ENCODE measurements around the gene RAB24. TPM values are rescaled to one million over a fixed set of nuclear protein-coding genes. Genes with fewer than 3 reads are reported as not detected.

Gene RAB24
- total and polyA plus RNA-seq, 2 experiments from 2014 or later: 27.1 to 27.7 TPM

DNA sequence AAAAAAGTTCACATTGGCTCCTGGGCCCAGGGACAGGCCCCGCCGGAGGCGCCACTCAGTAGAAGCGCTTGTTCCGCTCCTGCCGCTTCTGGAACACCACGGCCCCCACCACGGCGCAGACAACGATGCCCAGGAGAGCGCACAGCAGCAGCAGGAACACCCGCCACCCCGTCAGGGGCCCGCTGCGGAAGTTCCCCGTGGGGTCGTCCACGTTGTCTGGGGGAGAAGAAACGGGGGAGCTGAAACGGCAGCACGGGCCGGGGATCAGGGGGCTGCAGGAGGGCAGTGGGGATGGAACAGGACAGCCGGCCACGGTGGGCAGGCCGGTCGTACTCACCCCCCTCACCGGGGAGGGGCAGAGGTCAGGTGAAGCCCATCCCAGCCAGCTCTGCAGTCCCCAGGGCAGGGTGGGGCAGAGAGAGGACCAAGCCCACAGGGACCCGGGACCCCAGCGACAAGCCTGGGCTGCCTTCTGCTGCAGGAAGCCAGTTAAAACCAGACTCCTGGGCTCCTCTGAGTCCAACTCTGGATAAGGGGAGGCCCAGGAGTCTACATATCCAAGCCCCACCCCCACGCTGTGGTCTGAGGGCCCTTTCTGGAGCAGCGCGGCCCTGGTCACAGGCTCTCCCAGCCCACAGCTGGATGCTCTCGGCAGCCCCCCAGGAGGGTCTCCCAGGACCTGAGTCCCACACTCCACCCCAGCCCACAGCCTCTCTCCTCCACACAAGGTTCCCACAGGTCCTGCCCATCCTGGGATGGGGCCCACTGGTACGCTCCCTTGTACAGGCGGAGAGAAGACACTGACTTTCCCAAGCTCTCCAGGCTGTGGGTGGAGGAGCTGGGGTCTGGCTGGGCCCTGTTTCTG, 28.7 kb upstream of the RAB24 start:
- DNase-seq (ENCODE audit: low spot score): no peak
- Histone ChIP-seq H3K9me2 (ENCODE audit: insufficient read depth) (no peaks in the 10 kb centered on the region), H3F3A (replicated peaks; ENCODE audit: low read depth) (no peaks in the 10 kb centered on the region), H3K36me3 (ENCODE audit: insufficient read depth) (peaks cover 5% of the 10 kb centered on the region; the same call in 1 of the 2 replicates), H3K4me2 (no peak overlapping the region), H3K79me2 (replicated peaks; ENCODE audit: insufficient read depth) (0 out of 2 replicates have a peak, but pooled peaks cover 2% of the 10 kb centered on the region), H2AFZ (no peak overlapping the region), H3K4me3 (no peak overlapping the region), H3K27me3 (ENCODE audit: insufficient read depth) (no peaks in the 10 kb centered on the region), H4K20me1 (replicated peaks; ENCODE audit: insufficient read depth) (peaks cover 3% of the 10 kb centered on the region; the same call in 1 of the 2 replicates), H3K4me1 (ENCODE audit: insufficient read depth) (no peaks in the 10 kb centered on the region; the same call in 1 of the 2 replicates), H3K27ac (ENCODE audit: low read depth) (no peak overlapping the region)
- Mint-ChIP-seq H3K27me3 (ENCODE audit: insufficient read depth, low read depth, poor library complexity) (peaks cover 10% of the 10 kb centered on the region), H3K36me3 (ENCODE audit: low read depth) (peaks cover 51% of the 10 kb centered on the region), H3K27ac (no peak overlapping the region), H3K4me3 (no peak overlapping the region), H3K4me1 (peaks cover 12% of the 10 kb centered on the region), H3K9me3 (no peaks in the 10 kb centered on the region)
- no peak for TF ChIP-seq NANOG (IDR thresholded peaks at IDR 0.05; ENCODE audit: borderline replicate concordance)
- TF ChIP-seq, protein P1, sequence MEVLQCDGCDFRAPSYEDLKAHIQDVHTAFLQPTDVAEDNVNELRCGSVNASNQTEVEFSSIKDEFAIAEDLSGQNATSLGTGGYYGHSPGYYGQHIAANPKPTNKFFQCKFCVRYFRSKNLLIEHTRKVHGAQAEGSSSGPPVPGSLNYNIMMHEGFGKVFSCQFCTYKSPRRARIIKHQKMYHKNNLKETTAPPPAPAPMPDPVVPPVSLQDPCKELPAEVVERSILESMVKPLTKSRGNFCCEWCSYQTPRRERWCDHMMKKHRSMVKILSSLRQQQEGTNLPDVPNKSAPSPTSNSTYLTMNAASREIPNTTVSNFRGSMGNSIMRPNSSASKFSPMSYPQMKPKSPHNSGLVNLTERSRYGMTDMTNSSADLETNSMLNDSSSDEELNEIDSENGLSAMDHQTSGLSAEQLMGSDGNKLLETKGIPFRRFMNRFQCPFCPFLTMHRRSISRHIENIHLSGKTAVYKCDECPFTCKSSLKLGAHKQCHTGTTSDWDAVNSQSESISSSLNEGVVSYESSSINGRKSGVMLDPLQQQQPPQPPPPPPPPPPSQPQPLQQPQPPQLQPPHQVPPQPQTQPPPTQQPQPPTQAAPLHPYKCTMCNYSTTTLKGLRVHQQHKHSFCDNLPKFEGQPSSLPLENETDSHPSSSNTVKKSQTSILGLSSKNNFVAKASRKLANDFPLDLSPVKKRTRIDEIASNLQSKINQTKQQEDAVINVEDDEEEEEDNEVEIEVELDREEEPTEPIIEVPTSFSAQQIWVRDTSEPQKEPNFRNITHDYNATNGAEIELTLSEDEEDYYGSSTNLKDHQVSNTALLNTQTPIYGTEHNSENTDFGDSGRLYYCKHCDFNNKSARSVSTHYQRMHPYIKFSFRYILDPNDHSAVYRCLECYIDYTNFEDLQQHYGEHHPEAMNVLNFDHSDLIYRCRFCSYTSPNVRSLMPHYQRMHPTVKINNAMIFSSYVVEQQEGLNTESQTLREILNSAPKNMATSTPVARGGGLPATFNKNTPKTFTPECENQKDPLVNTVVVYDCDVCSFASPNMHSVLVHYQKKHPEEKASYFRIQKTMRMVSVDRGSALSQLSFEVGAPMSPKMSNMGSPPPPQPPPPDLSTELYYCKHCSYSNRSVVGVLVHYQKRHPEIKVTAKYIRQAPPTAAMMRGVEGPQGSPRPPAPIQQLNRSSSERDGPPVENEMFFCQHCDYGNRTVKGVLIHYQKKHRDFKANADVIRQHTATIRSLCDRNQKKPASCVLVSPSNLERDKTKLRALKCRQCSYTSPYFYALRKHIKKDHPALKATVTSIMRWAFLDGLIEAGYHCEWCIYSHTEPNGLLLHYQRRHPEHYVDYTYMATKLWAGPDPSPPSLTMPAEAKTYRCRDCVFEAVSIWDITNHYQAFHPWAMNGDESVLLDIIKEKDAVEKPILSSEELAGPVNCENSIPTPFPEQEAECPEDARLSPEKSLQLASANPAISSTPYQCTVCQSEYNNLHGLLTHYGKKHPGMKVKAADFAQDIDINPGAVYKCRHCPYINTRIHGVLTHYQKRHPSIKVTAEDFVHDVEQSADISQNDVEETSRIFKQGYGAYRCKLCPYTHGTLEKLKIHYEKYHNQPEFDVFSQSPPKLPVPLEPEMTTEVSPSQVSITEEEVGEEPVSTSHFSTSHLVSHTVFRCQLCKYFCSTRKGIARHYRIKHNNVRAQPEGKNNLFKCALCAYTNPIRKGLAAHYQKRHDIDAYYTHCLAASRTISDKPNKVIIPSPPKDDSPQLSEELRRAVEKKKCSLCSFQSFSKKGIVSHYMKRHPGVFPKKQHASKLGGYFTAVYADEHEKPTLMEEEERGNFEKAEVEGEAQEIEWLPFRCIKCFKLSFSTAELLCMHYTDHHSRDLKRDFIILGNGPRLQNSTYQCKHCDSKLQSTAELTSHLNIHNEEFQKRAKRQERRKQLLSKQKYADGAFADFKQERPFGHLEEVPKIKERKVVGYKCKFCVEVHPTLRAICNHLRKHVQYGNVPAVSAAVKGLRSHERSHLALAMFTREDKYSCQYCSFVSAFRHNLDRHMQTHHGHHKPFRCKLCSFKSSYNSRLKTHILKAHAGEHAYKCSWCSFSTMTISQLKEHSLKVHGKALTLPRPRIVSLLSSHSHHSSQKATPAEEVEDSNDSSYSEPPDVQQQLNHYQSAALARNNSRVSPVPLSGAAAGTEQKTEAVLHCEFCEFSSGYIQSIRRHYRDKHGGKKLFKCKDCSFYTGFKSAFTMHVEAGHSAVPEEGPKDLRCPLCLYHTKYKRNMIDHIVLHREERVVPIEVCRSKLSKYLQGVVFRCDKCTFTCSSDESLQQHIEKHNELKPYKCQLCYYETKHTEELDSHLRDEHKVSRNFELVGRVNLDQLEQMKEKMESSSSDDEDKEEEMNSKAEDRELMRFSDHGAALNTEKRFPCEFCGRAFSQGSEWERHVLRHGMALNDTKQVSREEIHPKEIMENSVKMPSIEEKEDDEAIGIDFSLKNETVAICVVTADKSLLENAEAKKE (CRISPR knock-in tag; IDR thresholded peaks at IDR 0.05): no peak
- no peak for TF ChIP-seq JUNB (IDR thresholded peaks at IDR 0.05; ENCODE audit: unreplicated experiment)
- TF ChIP-seq ZNF114 (CRISPR knock-in tag; IDR thresholded peaks at IDR 0.05): no peak
- TF ChIP-seq, protein P2, sequence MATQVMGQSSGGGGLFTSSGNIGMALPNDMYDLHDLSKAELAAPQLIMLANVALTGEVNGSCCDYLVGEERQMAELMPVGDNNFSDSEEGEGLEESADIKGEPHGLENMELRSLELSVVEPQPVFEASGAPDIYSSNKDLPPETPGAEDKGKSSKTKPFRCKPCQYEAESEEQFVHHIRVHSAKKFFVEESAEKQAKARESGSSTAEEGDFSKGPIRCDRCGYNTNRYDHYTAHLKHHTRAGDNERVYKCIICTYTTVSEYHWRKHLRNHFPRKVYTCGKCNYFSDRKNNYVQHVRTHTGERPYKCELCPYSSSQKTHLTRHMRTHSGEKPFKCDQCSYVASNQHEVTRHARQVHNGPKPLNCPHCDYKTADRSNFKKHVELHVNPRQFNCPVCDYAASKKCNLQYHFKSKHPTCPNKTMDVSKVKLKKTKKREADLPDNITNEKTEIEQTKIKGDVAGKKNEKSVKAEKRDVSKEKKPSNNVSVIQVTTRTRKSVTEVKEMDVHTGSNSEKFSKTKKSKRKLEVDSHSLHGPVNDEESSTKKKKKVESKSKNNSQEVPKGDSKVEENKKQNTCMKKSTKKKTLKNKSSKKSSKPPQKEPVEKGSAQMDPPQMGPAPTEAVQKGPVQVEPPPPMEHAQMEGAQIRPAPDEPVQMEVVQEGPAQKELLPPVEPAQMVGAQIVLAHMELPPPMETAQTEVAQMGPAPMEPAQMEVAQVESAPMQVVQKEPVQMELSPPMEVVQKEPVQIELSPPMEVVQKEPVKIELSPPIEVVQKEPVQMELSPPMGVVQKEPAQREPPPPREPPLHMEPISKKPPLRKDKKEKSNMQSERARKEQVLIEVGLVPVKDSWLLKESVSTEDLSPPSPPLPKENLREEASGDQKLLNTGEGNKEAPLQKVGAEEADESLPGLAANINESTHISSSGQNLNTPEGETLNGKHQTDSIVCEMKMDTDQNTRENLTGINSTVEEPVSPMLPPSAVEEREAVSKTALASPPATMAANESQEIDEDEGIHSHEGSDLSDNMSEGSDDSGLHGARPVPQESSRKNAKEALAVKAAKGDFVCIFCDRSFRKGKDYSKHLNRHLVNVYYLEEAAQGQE (IDR thresholded peaks at IDR 0.05; ENCODE audit: unreplicated experiment): no peak
- TF ChIP-seq, protein P3, sequence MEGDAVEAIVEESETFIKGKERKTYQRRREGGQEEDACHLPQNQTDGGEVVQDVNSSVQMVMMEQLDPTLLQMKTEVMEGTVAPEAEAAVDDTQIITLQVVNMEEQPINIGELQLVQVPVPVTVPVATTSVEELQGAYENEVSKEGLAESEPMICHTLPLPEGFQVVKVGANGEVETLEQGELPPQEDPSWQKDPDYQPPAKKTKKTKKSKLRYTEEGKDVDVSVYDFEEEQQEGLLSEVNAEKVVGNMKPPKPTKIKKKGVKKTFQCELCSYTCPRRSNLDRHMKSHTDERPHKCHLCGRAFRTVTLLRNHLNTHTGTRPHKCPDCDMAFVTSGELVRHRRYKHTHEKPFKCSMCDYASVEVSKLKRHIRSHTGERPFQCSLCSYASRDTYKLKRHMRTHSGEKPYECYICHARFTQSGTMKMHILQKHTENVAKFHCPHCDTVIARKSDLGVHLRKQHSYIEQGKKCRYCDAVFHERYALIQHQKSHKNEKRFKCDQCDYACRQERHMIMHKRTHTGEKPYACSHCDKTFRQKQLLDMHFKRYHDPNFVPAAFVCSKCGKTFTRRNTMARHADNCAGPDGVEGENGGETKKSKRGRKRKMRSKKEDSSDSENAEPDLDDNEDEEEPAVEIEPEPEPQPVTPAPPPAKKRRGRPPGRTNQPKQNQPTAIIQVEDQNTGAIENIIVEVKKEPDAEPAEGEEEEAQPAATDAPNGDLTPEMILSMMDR (conservative IDR thresholded peaks at IDR 0.05; ENCODE audit: low read depth in 2 of 2): no peak
- TF ChIP-seq EZH2phosphoT487 (IDR thresholded peaks at IDR 0.05; ENCODE audit: unreplicated experiment): no peak
- TF ChIP-seq, protein P4, sequence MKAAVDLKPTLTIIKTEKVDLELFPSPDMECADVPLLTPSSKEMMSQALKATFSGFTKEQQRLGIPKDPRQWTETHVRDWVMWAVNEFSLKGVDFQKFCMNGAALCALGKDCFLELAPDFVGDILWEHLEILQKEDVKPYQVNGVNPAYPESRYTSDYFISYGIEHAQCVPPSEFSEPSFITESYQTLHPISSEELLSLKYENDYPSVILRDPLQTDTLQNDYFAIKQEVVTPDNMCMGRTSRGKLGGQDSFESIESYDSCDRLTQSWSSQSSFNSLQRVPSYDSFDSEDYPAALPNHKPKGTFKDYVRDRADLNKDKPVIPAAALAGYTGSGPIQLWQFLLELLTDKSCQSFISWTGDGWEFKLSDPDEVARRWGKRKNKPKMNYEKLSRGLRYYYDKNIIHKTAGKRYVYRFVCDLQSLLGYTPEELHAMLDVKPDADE (IDR thresholded peaks at IDR 0.05): no peak
- TF ChIP-seq STAT1 (IDR thresholded peaks at IDR 0.05; ENCODE audit: unreplicated experiment): no peak
- TF ChIP-seq CREB1 (CRISPR knock-in tag; IDR thresholded peaks at IDR 0.05; ENCODE audit: low read depth): no peak
- no peak for ATAC-seq

All from GM23338 (cell line).